Thyroid gland (tissue), 4 donors: ENCODE measurements around the gene ANO7. TPM values are rescaled to one million over a fixed set of nuclear protein-coding genes. Genes with fewer than 3 reads are reported as not detected.

Experiments used
- DNase-seq, 2 donors: peaks; one replicate each; pipeline ENCODE4 v3.0.0-alpha.2; 2019
- H3K27ac ChIP-seq, 3 donors: fragments of 200-600 bp; sonication (generic); 1 replicate in 2 of 3; 2 replicates in 1 of 3; pipeline ENCODE4 v1.5.1; 2016 to 2019; ENCODE audit warnings: mild to moderate bottlenecking in 1 of 3, moderate library complexity in 1 of 3
- H3K27me3 ChIP-seq: fragments of 200-600 bp; sonication (generic); one replicate; pipeline ENCODE4 v1.5.1; 2019
- H3K36me3 ChIP-seq, 2 donors: fragments of 200-600 bp; sonication (generic); one replicate each; pipeline ENCODE4 v1.5.1; 2016 to 2019
- H3K4me1 ChIP-seq, 2 donors: fragments of 200-600 bp; sonication (generic); one replicate each; pipeline ENCODE4 v1.5.1; 2017 to 2019
- H3K4me3 ChIP-seq, 3 donors: fragments of 200-600 bp; sonication (generic); replicated peaks in 1 of 3; 1 replicate in 2 of 3; 2 replicates in 1 of 3; pipeline ENCODE4 v1.5.1; 2016; ENCODE audit warnings: mild to moderate bottlenecking in 1 of 3
- H3K9me3 ChIP-seq: fragments of 200-600 bp; sonication (generic); one replicate; pipeline ENCODE4 v1.5.1; 2017
- CTCF ChIP-seq, 6 experiments: fragments of 200-600 bp in 3 of 6; fragments of 450-650 bp in 3 of 6; sonication (generic) in 3 of 6; IDR thresholded peaks; one replicate each; pipeline ENCODE4 v1.5.1; 2016 to 2019; ENCODE audit warnings: antibody characterized with exemption in 6 of 6, mild to moderate bottlenecking in 2 of 6, inconsistent platforms in 1 of 6, moderate library complexity in 1 of 6
- POLR2A ChIP-seq, 2 donors: fragments of 450-650 bp; IDR thresholded peaks; one replicate each; pipeline ENCODE4 v1.6.1; 2017; ENCODE audit warnings: antibody characterized with exemption in 2 of 2, mild to moderate bottlenecking in 2 of 2, moderate library complexity in 1 of 2
- WGBS, 2 donors: methylation state at CpG; one replicate each; pipeline ENCODE4 v1.1.5; 2017; 5-methylcytosine and 5-hydroxymethylcytosine counted together
- intact Hi-C: fragments of 100-400 bp; cut with DNase I; formaldehyde crosslinking; loops from one replicate; pipeline ENCODE4 v1.15.1; 2023
- total RNA-seq, 4 donors: library from RNA; depleted of rRNA; stranded (reverse); fragments of >200 nt; gene quantifications; one replicate each; pipeline ENCODE4 v1.2.3, GENCODE V29; 2016

ANO7 gene
- total RNA-seq, 4 donors from 2014 or later: 0.94 to 1.8 (median 0.98) TPM; not detected in 1

DNA sequence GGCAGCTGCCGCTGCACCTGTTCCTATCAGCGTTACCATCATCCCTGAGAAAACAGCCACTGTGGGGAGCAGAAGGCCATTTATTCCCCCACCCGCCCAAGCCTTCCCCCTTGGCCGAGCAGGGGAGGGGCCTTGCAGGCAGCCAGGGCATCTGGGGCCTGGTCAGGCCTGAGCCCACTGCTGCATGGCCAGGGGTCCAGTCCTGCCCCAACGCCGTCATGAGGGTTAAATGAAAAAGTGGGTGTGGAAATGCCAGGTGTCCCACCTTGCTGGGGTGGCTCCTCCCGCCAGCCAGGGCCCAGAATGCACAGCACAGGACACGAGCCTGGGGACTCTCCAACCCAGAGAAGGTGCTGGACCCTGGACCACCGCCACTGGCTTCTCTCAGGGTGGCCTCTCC, 14.2 kb downstream of the ANO7 start:
- TF ChIP-seq CTCF (IDR thresholded peaks at IDR 0.05): no peak
- no peak for TF ChIP-seq POLR2A (IDR thresholded peaks at IDR 0.05)
- H3K4me3 ChIP-seq: no peak overlapping the region

GRCh38 chr2:241203218-241204009, 14.9 kb downstream of the ANO7 start:
- TF ChIP-seq CTCF (IDR thresholded peaks at IDR 0.05): no peak
- TF ChIP-seq POLR2A (IDR thresholded peaks at IDR 0.05): no peak
- WGBS, 2 donors: 89 to 96% methylated on average over 7 to 8 of the region's 27 CpGs
- Histone ChIP-seq H3K27me3 (no peaks in the 10 kb centered on the region), H3K4me3 (no peak overlapping the region), H3K9me3 (no peaks in the 10 kb centered on the region), H3K4me1 (no peaks in the 10 kb centered on the region), H3K27ac (no peak overlapping the region), H3K36me3 (no peaks in the 10 kb centered on the region)
- DNase-seq: no peak
- intact Hi-C loops: no loop called here

More for the DNA sequence above, 14.2 kb downstream of the ANO7 start:
- Histone ChIP-seq H3K36me3 (no peaks in the 10 kb centered on the region), H3K27ac (no peak overlapping the region), H3K4me1 (no peaks in the 10 kb centered on the region), H3K27me3 (no peaks in the 10 kb centered on the region), H3K9me3 (no peaks in the 10 kb centered on the region)
- intact Hi-C loops: no loop called here
- 82 to 93% methylated on average over 8 to 9 of the region's 9 CpGs for WGBS, 2 donors
- no peak for DNase-seq

DNA sequence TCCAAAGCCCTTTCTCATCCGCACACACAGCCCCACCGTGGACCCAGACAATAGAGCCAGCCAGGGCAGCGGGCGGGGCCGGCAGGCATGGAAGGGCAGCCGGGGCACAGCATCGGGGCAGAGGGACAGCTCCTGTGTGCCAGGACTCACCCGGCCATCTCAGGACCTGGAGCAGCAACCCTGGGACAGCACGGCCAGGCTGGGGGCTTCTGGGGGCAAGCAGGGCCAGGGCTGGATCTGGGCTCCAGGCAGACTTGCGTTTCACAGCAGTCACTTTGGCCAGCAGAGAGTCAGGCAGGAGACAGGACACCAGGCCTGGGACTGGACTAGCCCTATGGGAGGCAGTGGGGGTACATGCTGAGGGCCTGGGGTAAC, 15.5 kb downstream of the ANO7 start:
- TF ChIP-seq POLR2A (IDR thresholded peaks at IDR 0.05): no peak
- TF ChIP-seq CTCF (IDR thresholded peaks at IDR 0.05): no peak
- WGBS, 2 donors: 83 to 100% methylated on average over 1 to 10 of the region's 10 CpGs
- DNase-seq: no peak
- intact Hi-C loops: no loop called here
- H3K36me3 ChIP-seq: no peaks in the 10 kb centered on the region
- no peak overlapping the region for H3K27ac ChIP-seq
- H3K9me3 ChIP-seq: no peaks in the 10 kb centered on the region
- no peaks in the 10 kb centered on the region for H3K4me1 ChIP-seq
- no peaks in the 10 kb centered on the region for H3K27me3 ChIP-seq
- H3K4me3 ChIP-seq: no peak overlapping the region

DNA sequence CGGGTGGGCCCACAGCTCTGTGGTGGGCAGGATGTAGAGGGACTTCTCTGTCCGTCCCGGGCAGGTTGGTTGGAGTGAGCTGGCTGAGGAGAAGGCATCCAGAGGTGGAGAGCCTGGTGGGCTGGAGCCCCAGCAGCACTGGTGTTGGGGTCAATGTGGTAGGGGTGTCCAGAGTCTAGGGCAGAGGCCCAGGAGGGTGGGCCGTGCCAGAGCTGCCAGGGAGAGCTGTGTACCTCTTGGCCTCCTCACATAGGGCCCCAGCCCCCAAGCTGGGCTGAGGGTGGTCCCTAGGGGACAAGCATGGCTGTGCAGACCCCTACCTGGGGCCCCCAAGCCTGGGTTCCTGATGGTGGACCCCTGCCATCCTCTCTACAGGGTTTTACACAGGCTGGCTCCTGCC, 16.0 kb downstream of the ANO7 start:
- H3K27ac ChIP-seq: no peak overlapping the region
- DNase-seq: no peak
- TF ChIP-seq POLR2A (IDR thresholded peaks at IDR 0.05): no peak
- no peaks in the 10 kb centered on the region for H3K27me3 ChIP-seq
- H3K4me3 ChIP-seq: no peak overlapping the region
- H3K9me3 ChIP-seq: no peaks in the 10 kb centered on the region
- H3K36me3 ChIP-seq: no peaks in the 10 kb centered on the region
- intact Hi-C loops: no loop called here
- no peaks in the 10 kb centered on the region for H3K4me1 ChIP-seq
- 93% methylated on average over 4 of the region's 4 CpGs; no CpG with 5 or more reads in 1 of the 2 donors for WGBS, 2 donors

GRCh38 chr2:241205086-241205485, 16.6 kb downstream of the ANO7 start:
- H3K27ac ChIP-seq: no peak overlapping the region
- TF ChIP-seq POLR2A (IDR thresholded peaks at IDR 0.05) (no peak), CTCF (IDR thresholded peaks at IDR 0.05) (no peak)
- DNase-seq: no peak
- no peak overlapping the region for H3K4me3 ChIP-seq
- 80 to 93% methylated on average over 1 to 2 of the region's 3 CpGs for WGBS, 2 donors
- no peaks in the 10 kb centered on the region for H3K36me3 ChIP-seq
- H3K27me3 ChIP-seq: no peaks in the 10 kb centered on the region
- intact Hi-C loops: no loop called here
- no peaks in the 10 kb centered on the region for H3K9me3 ChIP-seq
- H3K4me1 ChIP-seq: no peaks in the 10 kb centered on the region
